ENCODE data around the gene ZC3H14.

DNA sequence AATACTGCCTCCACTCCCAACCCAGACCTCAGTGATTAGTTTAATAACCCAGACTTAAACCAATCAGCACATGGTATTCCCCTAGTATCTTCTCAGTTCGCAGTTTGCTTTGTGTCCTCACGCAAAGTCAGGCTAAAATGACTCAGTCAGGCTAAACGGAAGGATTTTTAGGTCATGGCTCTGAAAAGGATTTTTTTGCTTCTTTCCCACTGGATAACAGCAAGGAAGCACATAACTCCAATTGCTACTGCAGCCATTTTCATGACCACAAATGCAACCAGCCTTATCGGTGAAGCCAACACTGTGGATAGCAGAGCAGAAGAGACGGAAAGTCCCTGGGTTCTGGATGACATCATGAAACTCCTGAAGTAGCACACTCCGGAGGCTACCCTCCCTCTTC, 67.7 kb downstream of the ZC3H14 start:
- TF ChIP-seq POLR2A (IDR thresholded peaks at IDR 0.05) (no peak), CTCF (IDR thresholded peaks at IDR 0.05) (no peak)
